GM23338 (cell line): ENCODE data around the gene PRKAG1.

Experiments
- CREB1 ChIP-seq: fragments of 250-450 bp; sonication (Bioruptor Pico); IDR thresholded peaks from 2 replicates; pipeline ENCODE4 v1.5.0; 2020; ENCODE audit warnings: low read depth, mild to moderate bottlenecking, moderate library complexity
- EZH2 ChIP-seq: fragments of 200-600 bp; sonication (generic); IDR thresholded peaks from one replicate; pipeline ENCODE4 v1.8.0; 2017; ENCODE audit warnings: antibody characterized with exemption, mild to moderate bottlenecking, low read depth; ENCODE audit not compliant: unreplicated experiment
- EZH2phosphoT487 ChIP-seq: fragments of 200-600 bp; sonication (generic); IDR thresholded peaks from one replicate; pipeline ENCODE4 v1.8.1; 2018; ENCODE audit warnings: antibody characterized with exemption; ENCODE audit not compliant: unreplicated experiment
- JUNB ChIP-seq: IDR thresholded peaks from one replicate; pipeline ENCODE4 v1.6.1; 2016; ENCODE audit warnings: antibody characterized with exemption; ENCODE audit not compliant: unreplicated experiment
- NANOG ChIP-seq: IDR thresholded peaks from 2 replicates; pipeline ENCODE4 v1.6.1; 2016; ENCODE audit warnings: antibody characterized with exemption, borderline replicate concordance
- POLR2AphosphoS5 ChIP-seq: IDR thresholded peaks from 2 replicates; pipeline ENCODE4 v1.6.1; 2016; ENCODE audit warnings: antibody characterized with exemption, low read depth
- STAT1 ChIP-seq: IDR thresholded peaks from one replicate; pipeline ENCODE4 v1.6.1; 2016; ENCODE audit warnings: antibody characterized with exemption; ENCODE audit not compliant: unreplicated experiment
- ZNF114 ChIP-seq: fragments of 250-450 bp; sonication (Bioruptor Pico); IDR thresholded peaks from 2 replicates; pipeline ENCODE4 v1.5.0; 2020; ENCODE audit warnings: mild to moderate bottlenecking, moderate library complexity
- ZNF331 ChIP-seq: fragments of 250-450 bp; sonication (Bioruptor Pico); IDR thresholded peaks from 2 replicates; pipeline ENCODE4 v1.5.0; 2020; ENCODE audit warnings: low read depth, mild to moderate bottlenecking, moderate library complexity
- TF ChIP-seq, protein P1 (sequence below), 2 experiments: fragments of 200-600 bp in 1 of 2; sonication (generic) in 1 of 2; conservative IDR thresholded peaks; 2 replicates each; pipeline versions ENCODE4 v1.5.1 to v1.6.1; 2016 to 2017; ENCODE audit warnings: antibody characterized with exemption in 2 of 2, low read depth in 2 of 2, mild to moderate bottlenecking in 2 of 2, moderate library complexity in 1 of 2
- TF ChIP-seq, protein P2 (sequence below): IDR thresholded peaks from one replicate; pipeline ENCODE4 v1.6.1; 2018; ENCODE audit warnings: antibody characterized with exemption; ENCODE audit not compliant: unreplicated experiment
- TF ChIP-seq, protein P3 (sequence below): fragments of 250-450 bp; sonication (Bioruptor Pico); IDR thresholded peaks from 2 replicates; pipeline ENCODE4 v1.5.0; 2020; ENCODE audit warnings: mild to moderate bottlenecking, moderate library complexity
- TF ChIP-seq, protein P4 (sequence below): IDR thresholded peaks from 2 replicates; pipeline ENCODE4 v1.6.1; 2016; ENCODE audit warnings: antibody characterized with exemption

DNA sequence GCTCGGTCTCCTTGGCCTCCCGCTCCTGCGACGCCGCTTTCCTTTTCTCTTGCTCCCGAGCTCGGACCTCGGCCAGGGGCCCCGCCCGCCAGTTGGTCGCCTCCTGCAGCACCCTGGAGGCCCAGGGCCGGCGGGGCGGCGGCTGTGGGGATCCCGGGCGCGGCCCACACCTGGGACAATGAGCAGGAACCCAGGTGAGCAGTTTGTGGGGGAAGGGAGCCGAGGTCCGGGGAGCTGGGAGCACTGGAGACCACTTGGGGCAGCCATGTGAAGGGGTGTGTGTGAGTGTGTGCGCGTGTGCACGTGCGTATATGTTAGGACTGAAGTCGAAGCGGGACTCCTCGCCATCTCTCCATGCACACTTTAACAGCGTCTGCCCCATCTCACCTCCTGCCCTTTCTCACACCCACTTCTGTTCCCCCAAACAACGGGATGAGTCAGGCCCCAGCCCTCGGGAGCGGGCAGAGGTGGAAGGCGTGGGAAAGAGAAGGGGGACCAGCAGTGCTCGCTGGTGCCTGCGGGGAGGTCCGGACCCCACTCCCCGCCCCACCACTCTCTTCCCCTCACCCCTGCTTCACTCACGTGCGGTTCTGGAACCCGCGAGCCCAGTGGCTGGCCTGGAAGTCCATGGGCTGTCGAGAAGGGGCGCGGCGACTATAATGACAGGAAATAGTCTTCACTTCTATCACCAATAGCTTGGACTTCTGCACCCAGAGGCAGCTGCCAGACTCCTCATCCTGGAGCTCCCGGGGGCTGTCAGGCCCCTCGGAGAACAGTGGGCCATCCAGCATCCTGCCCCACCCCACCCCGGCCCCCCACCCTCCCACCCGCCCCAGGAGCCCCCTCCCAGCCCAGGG is 19.9 kb downstream of the PRKAG1 start:
- TF ChIP-seq, protein P1, sequence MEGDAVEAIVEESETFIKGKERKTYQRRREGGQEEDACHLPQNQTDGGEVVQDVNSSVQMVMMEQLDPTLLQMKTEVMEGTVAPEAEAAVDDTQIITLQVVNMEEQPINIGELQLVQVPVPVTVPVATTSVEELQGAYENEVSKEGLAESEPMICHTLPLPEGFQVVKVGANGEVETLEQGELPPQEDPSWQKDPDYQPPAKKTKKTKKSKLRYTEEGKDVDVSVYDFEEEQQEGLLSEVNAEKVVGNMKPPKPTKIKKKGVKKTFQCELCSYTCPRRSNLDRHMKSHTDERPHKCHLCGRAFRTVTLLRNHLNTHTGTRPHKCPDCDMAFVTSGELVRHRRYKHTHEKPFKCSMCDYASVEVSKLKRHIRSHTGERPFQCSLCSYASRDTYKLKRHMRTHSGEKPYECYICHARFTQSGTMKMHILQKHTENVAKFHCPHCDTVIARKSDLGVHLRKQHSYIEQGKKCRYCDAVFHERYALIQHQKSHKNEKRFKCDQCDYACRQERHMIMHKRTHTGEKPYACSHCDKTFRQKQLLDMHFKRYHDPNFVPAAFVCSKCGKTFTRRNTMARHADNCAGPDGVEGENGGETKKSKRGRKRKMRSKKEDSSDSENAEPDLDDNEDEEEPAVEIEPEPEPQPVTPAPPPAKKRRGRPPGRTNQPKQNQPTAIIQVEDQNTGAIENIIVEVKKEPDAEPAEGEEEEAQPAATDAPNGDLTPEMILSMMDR (conservative IDR thresholded peaks at IDR 0.05; ENCODE audit: low read depth in 2 of 2): no peak
- no peak for TF ChIP-seq POLR2AphosphoS5
- TF ChIP-seq, protein P2, sequence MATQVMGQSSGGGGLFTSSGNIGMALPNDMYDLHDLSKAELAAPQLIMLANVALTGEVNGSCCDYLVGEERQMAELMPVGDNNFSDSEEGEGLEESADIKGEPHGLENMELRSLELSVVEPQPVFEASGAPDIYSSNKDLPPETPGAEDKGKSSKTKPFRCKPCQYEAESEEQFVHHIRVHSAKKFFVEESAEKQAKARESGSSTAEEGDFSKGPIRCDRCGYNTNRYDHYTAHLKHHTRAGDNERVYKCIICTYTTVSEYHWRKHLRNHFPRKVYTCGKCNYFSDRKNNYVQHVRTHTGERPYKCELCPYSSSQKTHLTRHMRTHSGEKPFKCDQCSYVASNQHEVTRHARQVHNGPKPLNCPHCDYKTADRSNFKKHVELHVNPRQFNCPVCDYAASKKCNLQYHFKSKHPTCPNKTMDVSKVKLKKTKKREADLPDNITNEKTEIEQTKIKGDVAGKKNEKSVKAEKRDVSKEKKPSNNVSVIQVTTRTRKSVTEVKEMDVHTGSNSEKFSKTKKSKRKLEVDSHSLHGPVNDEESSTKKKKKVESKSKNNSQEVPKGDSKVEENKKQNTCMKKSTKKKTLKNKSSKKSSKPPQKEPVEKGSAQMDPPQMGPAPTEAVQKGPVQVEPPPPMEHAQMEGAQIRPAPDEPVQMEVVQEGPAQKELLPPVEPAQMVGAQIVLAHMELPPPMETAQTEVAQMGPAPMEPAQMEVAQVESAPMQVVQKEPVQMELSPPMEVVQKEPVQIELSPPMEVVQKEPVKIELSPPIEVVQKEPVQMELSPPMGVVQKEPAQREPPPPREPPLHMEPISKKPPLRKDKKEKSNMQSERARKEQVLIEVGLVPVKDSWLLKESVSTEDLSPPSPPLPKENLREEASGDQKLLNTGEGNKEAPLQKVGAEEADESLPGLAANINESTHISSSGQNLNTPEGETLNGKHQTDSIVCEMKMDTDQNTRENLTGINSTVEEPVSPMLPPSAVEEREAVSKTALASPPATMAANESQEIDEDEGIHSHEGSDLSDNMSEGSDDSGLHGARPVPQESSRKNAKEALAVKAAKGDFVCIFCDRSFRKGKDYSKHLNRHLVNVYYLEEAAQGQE: no peak
- TF ChIP-seq JUNB: no peak
- TF ChIP-seq EZH2: peak; percentile 62
- no peak for TF ChIP-seq CREB1 (CRISPR knock-in tag)
- no peak for TF ChIP-seq EZH2phosphoT487
- TF ChIP-seq NANOG: no peak
- TF ChIP-seq, protein P3, sequence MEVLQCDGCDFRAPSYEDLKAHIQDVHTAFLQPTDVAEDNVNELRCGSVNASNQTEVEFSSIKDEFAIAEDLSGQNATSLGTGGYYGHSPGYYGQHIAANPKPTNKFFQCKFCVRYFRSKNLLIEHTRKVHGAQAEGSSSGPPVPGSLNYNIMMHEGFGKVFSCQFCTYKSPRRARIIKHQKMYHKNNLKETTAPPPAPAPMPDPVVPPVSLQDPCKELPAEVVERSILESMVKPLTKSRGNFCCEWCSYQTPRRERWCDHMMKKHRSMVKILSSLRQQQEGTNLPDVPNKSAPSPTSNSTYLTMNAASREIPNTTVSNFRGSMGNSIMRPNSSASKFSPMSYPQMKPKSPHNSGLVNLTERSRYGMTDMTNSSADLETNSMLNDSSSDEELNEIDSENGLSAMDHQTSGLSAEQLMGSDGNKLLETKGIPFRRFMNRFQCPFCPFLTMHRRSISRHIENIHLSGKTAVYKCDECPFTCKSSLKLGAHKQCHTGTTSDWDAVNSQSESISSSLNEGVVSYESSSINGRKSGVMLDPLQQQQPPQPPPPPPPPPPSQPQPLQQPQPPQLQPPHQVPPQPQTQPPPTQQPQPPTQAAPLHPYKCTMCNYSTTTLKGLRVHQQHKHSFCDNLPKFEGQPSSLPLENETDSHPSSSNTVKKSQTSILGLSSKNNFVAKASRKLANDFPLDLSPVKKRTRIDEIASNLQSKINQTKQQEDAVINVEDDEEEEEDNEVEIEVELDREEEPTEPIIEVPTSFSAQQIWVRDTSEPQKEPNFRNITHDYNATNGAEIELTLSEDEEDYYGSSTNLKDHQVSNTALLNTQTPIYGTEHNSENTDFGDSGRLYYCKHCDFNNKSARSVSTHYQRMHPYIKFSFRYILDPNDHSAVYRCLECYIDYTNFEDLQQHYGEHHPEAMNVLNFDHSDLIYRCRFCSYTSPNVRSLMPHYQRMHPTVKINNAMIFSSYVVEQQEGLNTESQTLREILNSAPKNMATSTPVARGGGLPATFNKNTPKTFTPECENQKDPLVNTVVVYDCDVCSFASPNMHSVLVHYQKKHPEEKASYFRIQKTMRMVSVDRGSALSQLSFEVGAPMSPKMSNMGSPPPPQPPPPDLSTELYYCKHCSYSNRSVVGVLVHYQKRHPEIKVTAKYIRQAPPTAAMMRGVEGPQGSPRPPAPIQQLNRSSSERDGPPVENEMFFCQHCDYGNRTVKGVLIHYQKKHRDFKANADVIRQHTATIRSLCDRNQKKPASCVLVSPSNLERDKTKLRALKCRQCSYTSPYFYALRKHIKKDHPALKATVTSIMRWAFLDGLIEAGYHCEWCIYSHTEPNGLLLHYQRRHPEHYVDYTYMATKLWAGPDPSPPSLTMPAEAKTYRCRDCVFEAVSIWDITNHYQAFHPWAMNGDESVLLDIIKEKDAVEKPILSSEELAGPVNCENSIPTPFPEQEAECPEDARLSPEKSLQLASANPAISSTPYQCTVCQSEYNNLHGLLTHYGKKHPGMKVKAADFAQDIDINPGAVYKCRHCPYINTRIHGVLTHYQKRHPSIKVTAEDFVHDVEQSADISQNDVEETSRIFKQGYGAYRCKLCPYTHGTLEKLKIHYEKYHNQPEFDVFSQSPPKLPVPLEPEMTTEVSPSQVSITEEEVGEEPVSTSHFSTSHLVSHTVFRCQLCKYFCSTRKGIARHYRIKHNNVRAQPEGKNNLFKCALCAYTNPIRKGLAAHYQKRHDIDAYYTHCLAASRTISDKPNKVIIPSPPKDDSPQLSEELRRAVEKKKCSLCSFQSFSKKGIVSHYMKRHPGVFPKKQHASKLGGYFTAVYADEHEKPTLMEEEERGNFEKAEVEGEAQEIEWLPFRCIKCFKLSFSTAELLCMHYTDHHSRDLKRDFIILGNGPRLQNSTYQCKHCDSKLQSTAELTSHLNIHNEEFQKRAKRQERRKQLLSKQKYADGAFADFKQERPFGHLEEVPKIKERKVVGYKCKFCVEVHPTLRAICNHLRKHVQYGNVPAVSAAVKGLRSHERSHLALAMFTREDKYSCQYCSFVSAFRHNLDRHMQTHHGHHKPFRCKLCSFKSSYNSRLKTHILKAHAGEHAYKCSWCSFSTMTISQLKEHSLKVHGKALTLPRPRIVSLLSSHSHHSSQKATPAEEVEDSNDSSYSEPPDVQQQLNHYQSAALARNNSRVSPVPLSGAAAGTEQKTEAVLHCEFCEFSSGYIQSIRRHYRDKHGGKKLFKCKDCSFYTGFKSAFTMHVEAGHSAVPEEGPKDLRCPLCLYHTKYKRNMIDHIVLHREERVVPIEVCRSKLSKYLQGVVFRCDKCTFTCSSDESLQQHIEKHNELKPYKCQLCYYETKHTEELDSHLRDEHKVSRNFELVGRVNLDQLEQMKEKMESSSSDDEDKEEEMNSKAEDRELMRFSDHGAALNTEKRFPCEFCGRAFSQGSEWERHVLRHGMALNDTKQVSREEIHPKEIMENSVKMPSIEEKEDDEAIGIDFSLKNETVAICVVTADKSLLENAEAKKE: no peak
- TF ChIP-seq, protein P4, sequence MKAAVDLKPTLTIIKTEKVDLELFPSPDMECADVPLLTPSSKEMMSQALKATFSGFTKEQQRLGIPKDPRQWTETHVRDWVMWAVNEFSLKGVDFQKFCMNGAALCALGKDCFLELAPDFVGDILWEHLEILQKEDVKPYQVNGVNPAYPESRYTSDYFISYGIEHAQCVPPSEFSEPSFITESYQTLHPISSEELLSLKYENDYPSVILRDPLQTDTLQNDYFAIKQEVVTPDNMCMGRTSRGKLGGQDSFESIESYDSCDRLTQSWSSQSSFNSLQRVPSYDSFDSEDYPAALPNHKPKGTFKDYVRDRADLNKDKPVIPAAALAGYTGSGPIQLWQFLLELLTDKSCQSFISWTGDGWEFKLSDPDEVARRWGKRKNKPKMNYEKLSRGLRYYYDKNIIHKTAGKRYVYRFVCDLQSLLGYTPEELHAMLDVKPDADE: no peak
- TF ChIP-seq ZNF331 (CRISPR knock-in tag): no peak
- TF ChIP-seq ZNF114 (CRISPR knock-in tag): no peak
- TF ChIP-seq STAT1: no peak
